ENCODE data around the gene ROR2. TPM values are rescaled to one million over a fixed set of nuclear protein-coding genes. Genes with fewer than 3 reads are reported as not detected.

Gene ROR2
- total RNA-seq, 4 donors from 2014 or later, result 0.70 to 9.9 (median 4.1) TPM

- Histone ChIP-seq H3K27me3 (peaks cover 0 to 24% of the 10 kb centered on the region in 2 donors), H3K27ac (peak overlapping the region in 3 of 4 donors; percentile 60 to 84 (median 68)), H3K4me1 (peaks cover 0 to 17% (median 0%) of the 10 kb centered on the region in 4 donors), H3K9me3 (peaks cover 0 to 4% (median 0%) of the 10 kb centered on the region in 4 donors), H3K36me3 (no peaks in the 10 kb centered on the region), H3K4me3 (peak overlapping the region; percentile 31 to 68 (median 42))
- no peak for DNase-seq
- no peak for TF ChIP-seq POLR2A (IDR thresholded peaks at IDR 0.05)
- TF ChIP-seq CTCF (IDR thresholded peaks at IDR 0.05), result no peak
These were observed 1.9 kb downstream of the ROR2 start for GRCh38 chr9:91948101-91948596.

GRCh38 chr9:91946653-91947488 lies 3.2 kb downstream of the ROR2 start:
- peaks cover 0 to 17% (median 0%) of the 10 kb centered on the region in 4 donors for H3K4me1 ChIP-seq
- H3K4me3 ChIP-seq, result no peak overlapping the region
- H3K27ac ChIP-seq, result peak overlapping the region in 1 of 4 donors; percentile 84
- no peak for DNase-seq
- H3K27me3 ChIP-seq, result peaks cover 0 to 24% of the 10 kb centered on the region in 2 donors
- TF ChIP-seq CTCF (IDR thresholded peaks at IDR 0.05) (no peak), POLR2A (IDR thresholded peaks at IDR 0.05) (no peak)
- no peaks in the 10 kb centered on the region for H3K36me3 ChIP-seq
- no peaks in the 10 kb centered on the region for H3K9me3 ChIP-seq

GRCh38 chr9:91946196-91946595 lies 3.8 kb downstream of the ROR2 start:
- Histone ChIP-seq H3K4me3 (no peak overlapping the region), H3K9me3 (no peaks in the 10 kb centered on the region), H3K27ac (peak overlapping the region in 1 of 4 donors; percentile 84), H3K36me3 (no peaks in the 10 kb centered on the region), H3K4me1 (peaks cover 0 to 17% (median 0%) of the 10 kb centered on the region in 4 donors), H3K27me3 (peaks cover 0 to 24% of the 10 kb centered on the region in 2 donors)
- DNase-seq, result no peak
- TF ChIP-seq POLR2A (IDR thresholded peaks at IDR 0.05) (no peak), CTCF (IDR thresholded peaks at IDR 0.05) (no peak)

- H3K36me3 ChIP-seq, result no peaks in the 10 kb centered on the region
- DNase-seq, result peak in 1 of 3 donors; percentile 55
- no peak for TF ChIP-seq CTCF (IDR thresholded peaks at IDR 0.05)
- no peak overlapping the region for H3K4me3 ChIP-seq
- H3K27me3 ChIP-seq, result peaks cover 0 to 24% of the 10 kb centered on the region in 2 donors
- H3K4me1 ChIP-seq, result peaks cover 0 to 16% (median 0%) of the 10 kb centered on the region in 4 donors
- no peaks in the 10 kb centered on the region for H3K9me3 ChIP-seq
- peak overlapping the region in 3 of 4 donors; percentile 20 to 84 (median 35) for H3K27ac ChIP-seq
These were observed 4.5 kb downstream of the ROR2 start for GRCh38 chr9:91945277-91946085.

- Histone ChIP-seq H3K27ac (peak overlapping the region in 1 of 4 donors; percentile 84), H3K4me3 (no peak overlapping the region), H3K36me3 (no peaks in the 10 kb centered on the region), H3K9me3 (no peaks in the 10 kb centered on the region), H3K27me3 (peaks cover 0 to 18% of the 10 kb centered on the region in 2 donors), H3K4me1 (peaks cover 0 to 10% (median 0%) of the 10 kb centered on the region in 4 donors)
- DNase-seq, result peak in 1 of 3 donors; percentile 17
- no peak for TF ChIP-seq POLR2A (IDR thresholded peaks at IDR 0.05)
- no peak for TF ChIP-seq CTCF (IDR thresholded peaks at IDR 0.05)
These were observed 5.3 kb downstream of the ROR2 start for GRCh38 chr9:91944711-91945110.

Data from Peyer's patch (tissue), 4 donors.